GM12878 (cell line): Measurements from ENCODE around the gene ABCB7. TPM values are rescaled to one million over a fixed set of nuclear protein-coding genes. Genes with fewer than 3 reads are reported as not detected.

Source experiments
- ATAC-seq: fragments of 200-7000 bp; cut with Tn5 transposase; 3 replicates; pipeline ENCODE4 v1.9.1; 2020; ENCODE audit warnings: mild to moderate bottlenecking, moderate library complexity
- BruUV-seq: library from RNA; stranded (reverse); fragments of 400-500 nt; replicated peaks from 2 replicates; lab custom pipeline; 2021; lab: Mats Ljungman, UMichigan
- CTCF ChIA-PET: fragments of 300-600 bp; sonication (Branson Sonifier 250); formaldehyde crosslinking; extraction: SDS; loops from one replicate; lab custom pipeline; 2021; ENCODE audit warnings: inconsistent platforms; lab: Yijun Ruan, JAX
- POLR2A ChIA-PET: fragments of 350-600 bp; formaldehyde crosslinking; extraction: SDS; loops from one replicate; lab custom pipeline; 2021; ENCODE audit warnings: inconsistent platforms; lab: Charles Lee
- RAD21 ChIA-PET: fragments of 300-600 bp; sonication (Branson Sonifier 250); formaldehyde crosslinking; loops from one replicate; lab custom pipeline; 2023; ENCODE audit warnings: antibody characterized with exemption; ENCODE audit not compliant: unreplicated experiment; lab: Charles Lee
- SMC1A ChIA-PET: fragments of 300-600 bp; sonication (Branson Sonifier 250); formaldehyde crosslinking; loops from one replicate; lab custom pipeline; 2023; ENCODE audit not compliant: unreplicated experiment, uncharacterized antibody; lab: Charles Lee
- DNase-seq: peaks from one replicate; pipeline ENCODE4 v3.0.0-alpha.2; 2011; ENCODE audit warnings: low read depth, low spot score
- FAIRE-seq: peaks from 3 replicates; lab custom pipeline; 2011; peaks lifted over from hg19 to GRCh38; lab: Jason Lieb, UNC
- H2AFZ ChIP-seq: 2 replicates; pipeline ENCODE4 v1.6.0; 2011; ENCODE audit warnings: low read depth, low read length, control low read depth; ENCODE audit not compliant: control insufficient read depth
- H3K27ac ChIP-seq: 2 replicates; pipeline ENCODE4 v1.5.1; 2011; ENCODE audit warnings: control low read depth; ENCODE audit not compliant: control insufficient read depth, insufficient read depth
- H3K27me3 ChIP-seq, 2 experiments: replicated peaks in 1 of 2; 2 replicates each; pipeline versions ENCODE4 v1.6.0 to v1.6.1; 2011; ENCODE audit warnings: low read length in 1 of 2; ENCODE audit not compliant: control insufficient read depth in 2 of 2, insufficient read depth in 2 of 2
- H3K36me3 ChIP-seq, 2 experiments: 2 replicates each; pipeline ENCODE4 v1.5.1; 2011; ENCODE audit warnings: low read length in 1 of 2; ENCODE audit not compliant: control insufficient read depth in 2 of 2, insufficient read depth in 2 of 2
- H3K4me1 ChIP-seq: 2 replicates; pipeline ENCODE4 v1.6.1; 2011; ENCODE audit warnings: mild to moderate bottlenecking, low read length, moderate library complexity, mixed read lengths; ENCODE audit not compliant: control insufficient read depth, insufficient read depth
- H3K4me2 ChIP-seq: 2 replicates; pipeline ENCODE4 v1.6.0; 2011; ENCODE audit warnings: control low read depth; ENCODE audit not compliant: control insufficient read depth, insufficient read depth
- H3K4me3 ChIP-seq: fragments of 200-600 bp; sonication (generic); 2 replicates; pipeline ENCODE4 v1.5.1; 2016
- H3K79me2 ChIP-seq: 2 replicates; pipeline ENCODE4 v1.6.0; 2011; ENCODE audit warnings: low read length; ENCODE audit not compliant: control insufficient read depth, insufficient read depth
- H3K9ac ChIP-seq: 2 replicates; pipeline ENCODE4 v1.8.0; 2011; ENCODE audit warnings: low read length, control low read depth, mixed read lengths; ENCODE audit not compliant: control insufficient read depth, insufficient read depth
- H3K9me3 ChIP-seq: replicated peaks from 3 replicates; pipeline ENCODE4 v1.5.1; 2011; ENCODE audit warnings: mild to moderate bottlenecking, low read length; ENCODE audit not compliant: control insufficient read depth, insufficient read depth
- H4K20me1 ChIP-seq: 2 replicates; pipeline ENCODE4 v1.6.0; 2011; ENCODE audit not compliant: control insufficient read depth, insufficient read depth
- BMI1 ChIP-seq: fragments of 450-650 bp; IDR thresholded peaks from 2 replicates; pipeline ENCODE4 v1.6.1; 2016; ENCODE audit warnings: mild to moderate bottlenecking, moderate library complexity, borderline replicate concordance
- BRCA1 ChIP-seq: IDR thresholded peaks from 2 replicates; pipeline ENCODE4 v1.6.1; 2011; ENCODE audit warnings: low read depth, low read length, improper control_type of control experiment
- KLF5 ChIP-seq: fragments of 450-650 bp; IDR thresholded peaks from 2 replicates; pipeline ENCODE4 v1.6.1; 2014; ENCODE audit warnings: mild to moderate bottlenecking; ENCODE audit not compliant: partially characterized antibody
- RAD51 ChIP-seq: fragments of 450-650 bp; IDR thresholded peaks from 2 replicates; pipeline ENCODE4 v1.6.1; 2016; ENCODE audit warnings: moderate library complexity, mild to moderate bottlenecking, inconsistent platforms
- SIN3A ChIP-seq: IDR thresholded peaks from 2 replicates; pipeline ENCODE4 v1.6.1; 2012; ENCODE audit warnings: low read depth, low read length, improper control_type of control experiment
- SREBF2 ChIP-seq: IDR thresholded peaks from 2 replicates; pipeline ENCODE4 v1.6.1; 2012; ENCODE audit warnings: mild to moderate bottlenecking, low read length
- ZNF274 ChIP-seq: IDR thresholded peaks from one replicate; pipeline ENCODE4 v1.8.0; 2011; ENCODE audit not compliant: insufficient read length, insufficient read depth
- ZNF384 ChIP-seq: IDR thresholded peaks from 2 replicates; pipeline ENCODE4 v1.6.1; 2012; ENCODE audit warnings: low read depth, mild to moderate bottlenecking, low read length, improper control_type of control experiment, borderline replicate concordance
- WGBS: methylation state at CpG from one replicate; pipeline ENCODE4 v1.1.6; 2016; ENCODE audit warnings: low lambda C conversion rate; ENCODE audit not compliant: insufficient replicate concordance, insufficient coverage; ENCODE audit errors: missing lambda C conversion rate; 5-methylcytosine and 5-hydroxymethylcytosine counted together
- in situ Hi-C: fragments of 300-500 bp; cut with MboI; formaldehyde crosslinking; loops from 9 replicates; pipeline ENCODE4 v1.14.3; 2018; ENCODE audit warnings: mixed read lengths
- intact Hi-C: fragments of 100-400 bp; cut with micrococcal nuclease; formaldehyde crosslinking; loops from one replicate; pipeline ENCODE4 v1.14.2; 2022; ENCODE audit not compliant: unreplicated experiment
- polyA plus RNA-seq, 11 experiments: library from polyadenylated mRNA; depleted of rRNA in 4 of 11; unstranded in 6 of 11; stranded (reverse) in 5 of 11; fragments of >200 nt; fragmentation: Nextera tagmentation in 4 of 11; fragmentation: Illumina TruSeq in 1 of 11; extraction: Ambion mirVana in 4 of 11; extraction: Trizol in 1 of 11; gene quantifications; 1 replicate in 1 of 11; 2 replicates in 10 of 11; pipeline versions ENCODE4 v1.2.1 to v1.2.3, GENCODE V29; 2011 to 2016; ENCODE audit warnings: inconsistent platforms in 2 of 11, missing spikeins in 2 of 11, low read depth in 1 of 11
- total RNA-seq, 4 experiments: library from RNA; depleted of rRNA in 3 of 4; stranded (reverse); fragments of >200 nt in 3 of 4; fragmentation: Illumina TruSeq in 1 of 4; extraction: Trizol in 1 of 4; gene quantifications; 2 replicates each; pipeline versions ENCODE4 v1.2.1 to v1.2.3, GENCODE V29; 2013 to 2021
- TF ChIP-seq, protein P1 (sequence below): IDR thresholded peaks from 2 replicates; pipeline ENCODE4 v1.6.1; 2011; ENCODE audit warnings: low read depth, mild to moderate bottlenecking, low read length, moderate library complexity, borderline replicate concordance; ENCODE audit errors: extremely low read depth
- TF ChIP-seq, protein P2 (sequence below): IDR thresholded peaks from 2 replicates; pipeline ENCODE4 v1.6.1; 2011; ENCODE audit warnings: low read depth, low read length, improper control_type of control experiment, borderline replicate concordance
- TF ChIP-seq, protein P3 (sequence below): fragments of 450-650 bp; conservative IDR thresholded peaks from 2 replicates; pipeline ENCODE4 v1.6.1; 2017; ENCODE audit warnings: mild to moderate bottlenecking, moderate library complexity
- TF ChIP-seq, protein P4 (sequence below): fragments of 150-350 bp; IDR thresholded peaks from 2 replicates; pipeline ENCODE4 v1.6.1; 2016; ENCODE audit warnings: low read depth, low read length
- TF ChIP-seq, protein P5 (sequence below): fragments of 450-650 bp; IDR thresholded peaks from 2 replicates; pipeline ENCODE4 v1.6.1; 2017; ENCODE audit warnings: mild to moderate bottlenecking, low read depth, inconsistent platforms; ENCODE audit not compliant: poor library complexity, severe bottlenecking

The ABCB7 gene
- total and polyA plus RNA-seq, 10 of the 15 experiments (the other 5 are each of a cell fraction or from before 2014, with no cell fraction given): 16.8 to 62.7 (median 30.6) TPM

DNA sequence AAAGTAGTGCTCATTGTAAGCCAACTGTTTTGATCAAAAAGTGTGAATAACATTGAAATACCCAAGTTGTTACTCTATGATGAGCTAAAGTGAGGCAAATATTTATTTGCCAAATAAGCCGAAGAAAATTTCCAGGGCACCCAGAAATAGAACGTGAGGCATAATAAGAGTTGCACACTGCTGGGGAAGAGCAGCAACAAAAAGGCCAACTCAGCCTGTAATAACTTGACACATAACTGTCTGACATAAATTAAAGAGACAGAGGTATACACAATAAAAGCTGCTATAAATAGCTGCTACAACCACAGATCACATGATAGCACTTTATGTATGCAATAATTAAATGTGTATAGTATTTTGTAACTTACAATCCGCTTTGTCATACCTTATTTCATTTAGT is 2.0 kb upstream of the ABCB7 start (continued):
- TF ChIP-seq, protein P1, sequence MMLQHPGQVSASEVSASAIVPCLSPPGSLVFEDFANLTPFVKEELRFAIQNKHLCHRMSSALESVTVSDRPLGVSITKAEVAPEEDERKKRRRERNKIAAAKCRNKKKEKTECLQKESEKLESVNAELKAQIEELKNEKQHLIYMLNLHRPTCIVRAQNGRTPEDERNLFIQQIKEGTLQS: no peak
- TF ChIP-seq SIN3A (no peak), ZNF384 (no peak)
- TF ChIP-seq, protein P2, sequence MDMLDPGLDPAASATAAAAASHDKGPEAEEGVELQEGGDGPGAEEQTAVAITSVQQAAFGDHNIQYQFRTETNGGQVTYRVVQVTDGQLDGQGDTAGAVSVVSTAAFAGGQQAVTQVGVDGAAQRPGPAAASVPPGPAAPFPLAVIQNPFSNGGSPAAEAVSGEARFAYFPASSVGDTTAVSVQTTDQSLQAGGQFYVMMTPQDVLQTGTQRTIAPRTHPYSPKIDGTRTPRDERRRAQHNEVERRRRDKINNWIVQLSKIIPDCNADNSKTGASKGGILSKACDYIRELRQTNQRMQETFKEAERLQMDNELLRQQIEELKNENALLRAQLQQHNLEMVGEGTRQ: no peak

DNA sequence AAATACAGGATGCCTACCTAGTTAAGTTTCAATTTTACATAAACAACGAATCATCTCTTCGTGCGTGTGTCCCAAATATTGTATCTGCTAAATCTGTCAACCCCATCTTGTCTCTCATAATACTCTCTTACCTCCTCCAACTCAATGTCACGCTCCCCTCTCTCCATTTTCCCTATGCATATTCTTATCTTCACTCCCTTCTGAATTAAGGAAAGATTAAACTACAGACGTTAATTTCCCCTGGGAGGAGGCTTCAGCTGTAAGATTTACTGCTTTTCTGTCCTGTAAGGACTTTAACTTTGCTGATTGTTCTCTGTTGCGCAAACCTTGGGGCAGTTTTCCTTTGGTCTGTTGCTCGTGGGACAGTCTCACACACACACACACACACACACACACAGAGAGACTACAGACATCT is 455 bp upstream of the ABCB7 start:
- ChIA-PET SMC1A (interaction anchor here (0.6 to 1.1 kb wide), 2 partner anchors 8 to 11 kb away, joined by 3 read pairs; no protein-coding TSS in a partner anchor), RAD21 (no interaction called here), CTCF (no interaction called here), POLR2A (no interaction called here)
- Histone ChIP-seq H3K36me3 (no peaks in the 10 kb centered on the region), H3K4me3 (peak overlapping the region; percentile 74), H2AFZ (peak overlapping the region; percentile 81), H4K20me1 (no peaks in the 10 kb centered on the region), H3K9me3 (no peaks in the 10 kb centered on the region), H3K4me1 (no peaks in the 10 kb centered on the region; the same call in 1 of the 2 replicates), H3K27me3 (no peaks in the 10 kb centered on the region), H3K9ac (peak overlapping the region; percentile 75), H3K79me2 (peaks cover 17% of the 10 kb centered on the region), H3K27ac (peak overlapping the region; percentile 74), H3K4me2 (peak overlapping the region; percentile 67)
- DNase-seq (no peak), FAIRE-seq (no peak), ATAC-seq (no peak)
- 27% methylated on average over 7 of the region's 7 CpGs for WGBS
- intact Hi-C loops: loop anchor here (5.0 kb wide), 3 partner anchors 116 to 544 kb away; partner anchors contain the start of genes RLIM and UPRT
- in situ Hi-C loops: no loop called here
- TSS peak; percentile 93 for BruUV-seq
- TF ChIP-seq BMI1 (no peak), ZNF274 (no peak), SREBF2 (no peak), KLF5 (no peak), RAD51 (no peak), BRCA1 (no peak)
- TF ChIP-seq, protein P3, sequence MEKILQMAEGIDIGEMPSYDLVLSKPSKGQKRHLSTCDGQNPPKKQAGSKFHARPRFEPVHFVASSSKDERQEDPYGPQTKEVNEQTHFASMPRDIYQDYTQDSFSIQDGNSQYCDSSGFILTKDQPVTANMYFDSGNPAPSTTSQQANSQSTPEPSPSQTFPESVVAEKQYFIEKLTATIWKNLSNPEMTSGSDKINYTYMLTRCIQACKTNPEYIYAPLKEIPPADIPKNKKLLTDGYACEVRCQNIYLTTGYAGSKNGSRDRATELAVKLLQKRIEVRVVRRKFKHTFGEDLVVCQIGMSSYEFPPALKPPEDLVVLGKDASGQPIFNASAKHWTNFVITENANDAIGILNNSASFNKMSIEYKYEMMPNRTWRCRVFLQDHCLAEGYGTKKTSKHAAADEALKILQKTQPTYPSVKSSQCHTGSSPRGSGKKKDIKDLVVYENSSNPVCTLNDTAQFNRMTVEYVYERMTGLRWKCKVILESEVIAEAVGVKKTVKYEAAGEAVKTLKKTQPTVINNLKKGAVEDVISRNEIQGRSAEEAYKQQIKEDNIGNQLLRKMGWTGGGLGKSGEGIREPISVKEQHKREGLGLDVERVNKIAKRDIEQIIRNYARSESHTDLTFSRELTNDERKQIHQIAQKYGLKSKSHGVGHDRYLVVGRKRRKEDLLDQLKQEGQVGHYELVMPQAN: no peak
- TF ChIP-seq, protein P4, sequence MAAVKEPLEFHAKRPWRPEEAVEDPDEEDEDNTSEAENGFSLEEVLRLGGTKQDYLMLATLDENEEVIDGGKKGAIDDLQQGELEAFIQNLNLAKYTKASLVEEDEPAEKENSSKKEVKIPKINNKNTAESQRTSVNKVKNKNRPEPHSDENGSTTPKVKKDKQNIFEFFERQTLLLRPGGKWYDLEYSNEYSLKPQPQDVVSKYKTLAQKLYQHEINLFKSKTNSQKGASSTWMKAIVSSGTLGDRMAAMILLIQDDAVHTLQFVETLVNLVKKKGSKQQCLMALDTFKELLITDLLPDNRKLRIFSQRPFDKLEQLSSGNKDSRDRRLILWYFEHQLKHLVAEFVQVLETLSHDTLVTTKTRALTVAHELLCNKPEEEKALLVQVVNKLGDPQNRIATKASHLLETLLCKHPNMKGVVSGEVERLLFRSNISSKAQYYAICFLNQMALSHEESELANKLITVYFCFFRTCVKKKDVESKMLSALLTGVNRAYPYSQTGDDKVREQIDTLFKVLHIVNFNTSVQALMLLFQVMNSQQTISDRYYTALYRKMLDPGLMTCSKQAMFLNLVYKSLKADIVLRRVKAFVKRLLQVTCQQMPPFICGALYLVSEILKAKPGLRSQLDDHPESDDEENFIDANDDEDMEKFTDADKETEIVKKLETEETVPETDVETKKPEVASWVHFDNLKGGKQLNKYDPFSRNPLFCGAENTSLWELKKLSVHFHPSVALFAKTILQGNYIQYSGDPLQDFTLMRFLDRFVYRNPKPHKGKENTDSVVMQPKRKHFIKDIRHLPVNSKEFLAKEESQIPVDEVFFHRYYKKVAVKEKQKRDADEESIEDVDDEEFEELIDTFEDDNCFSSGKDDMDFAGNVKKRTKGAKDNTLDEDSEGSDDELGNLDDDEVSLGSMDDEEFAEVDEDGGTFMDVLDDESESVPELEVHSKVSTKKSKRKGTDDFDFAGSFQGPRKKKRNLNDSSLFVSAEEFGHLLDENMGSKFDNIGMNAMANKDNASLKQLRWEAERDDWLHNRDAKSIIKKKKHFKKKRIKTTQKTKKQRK: no peak
- TF ChIP-seq, protein P5, sequence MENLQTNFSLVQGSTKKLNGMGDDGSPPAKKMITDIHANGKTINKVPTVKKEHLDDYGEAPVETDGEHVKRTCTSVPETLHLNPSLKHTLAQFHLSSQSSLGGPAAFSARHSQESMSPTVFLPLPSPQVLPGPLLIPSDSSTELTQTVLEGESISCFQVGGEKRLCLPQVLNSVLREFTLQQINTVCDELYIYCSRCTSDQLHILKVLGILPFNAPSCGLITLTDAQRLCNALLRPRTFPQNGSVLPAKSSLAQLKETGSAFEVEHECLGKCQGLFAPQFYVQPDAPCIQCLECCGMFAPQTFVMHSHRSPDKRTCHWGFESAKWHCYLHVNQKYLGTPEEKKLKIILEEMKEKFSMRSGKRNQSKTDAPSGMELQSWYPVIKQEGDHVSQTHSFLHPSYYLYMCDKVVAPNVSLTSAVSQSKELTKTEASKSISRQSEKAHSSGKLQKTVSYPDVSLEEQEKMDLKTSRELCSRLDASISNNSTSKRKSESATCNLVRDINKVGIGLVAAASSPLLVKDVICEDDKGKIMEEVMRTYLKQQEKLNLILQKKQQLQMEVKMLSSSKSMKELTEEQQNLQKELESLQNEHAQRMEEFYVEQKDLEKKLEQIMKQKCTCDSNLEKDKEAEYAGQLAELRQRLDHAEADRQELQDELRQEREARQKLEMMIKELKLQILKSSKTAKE: no peak
